HG03060 (cell line): ENCODE results near the gene FLRT2.

ENCODE experiments used
- ATAC-seq: cut with Tn5 transposase; IDR thresholded peaks from one replicate; pipeline ENCODE4 v1.9.1; 2021; ENCODE audit warnings: low read depth, moderate number of reproducible peaks; ENCODE audit not compliant: unreplicated experiment

FLRT2 gene, protein sequence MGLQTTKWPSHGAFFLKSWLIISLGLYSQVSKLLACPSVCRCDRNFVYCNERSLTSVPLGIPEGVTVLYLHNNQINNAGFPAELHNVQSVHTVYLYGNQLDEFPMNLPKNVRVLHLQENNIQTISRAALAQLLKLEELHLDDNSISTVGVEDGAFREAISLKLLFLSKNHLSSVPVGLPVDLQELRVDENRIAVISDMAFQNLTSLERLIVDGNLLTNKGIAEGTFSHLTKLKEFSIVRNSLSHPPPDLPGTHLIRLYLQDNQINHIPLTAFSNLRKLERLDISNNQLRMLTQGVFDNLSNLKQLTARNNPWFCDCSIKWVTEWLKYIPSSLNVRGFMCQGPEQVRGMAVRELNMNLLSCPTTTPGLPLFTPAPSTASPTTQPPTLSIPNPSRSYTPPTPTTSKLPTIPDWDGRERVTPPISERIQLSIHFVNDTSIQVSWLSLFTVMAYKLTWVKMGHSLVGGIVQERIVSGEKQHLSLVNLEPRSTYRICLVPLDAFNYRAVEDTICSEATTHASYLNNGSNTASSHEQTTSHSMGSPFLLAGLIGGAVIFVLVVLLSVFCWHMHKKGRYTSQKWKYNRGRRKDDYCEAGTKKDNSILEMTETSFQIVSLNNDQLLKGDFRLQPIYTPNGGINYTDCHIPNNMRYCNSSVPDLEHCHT

DNA sequence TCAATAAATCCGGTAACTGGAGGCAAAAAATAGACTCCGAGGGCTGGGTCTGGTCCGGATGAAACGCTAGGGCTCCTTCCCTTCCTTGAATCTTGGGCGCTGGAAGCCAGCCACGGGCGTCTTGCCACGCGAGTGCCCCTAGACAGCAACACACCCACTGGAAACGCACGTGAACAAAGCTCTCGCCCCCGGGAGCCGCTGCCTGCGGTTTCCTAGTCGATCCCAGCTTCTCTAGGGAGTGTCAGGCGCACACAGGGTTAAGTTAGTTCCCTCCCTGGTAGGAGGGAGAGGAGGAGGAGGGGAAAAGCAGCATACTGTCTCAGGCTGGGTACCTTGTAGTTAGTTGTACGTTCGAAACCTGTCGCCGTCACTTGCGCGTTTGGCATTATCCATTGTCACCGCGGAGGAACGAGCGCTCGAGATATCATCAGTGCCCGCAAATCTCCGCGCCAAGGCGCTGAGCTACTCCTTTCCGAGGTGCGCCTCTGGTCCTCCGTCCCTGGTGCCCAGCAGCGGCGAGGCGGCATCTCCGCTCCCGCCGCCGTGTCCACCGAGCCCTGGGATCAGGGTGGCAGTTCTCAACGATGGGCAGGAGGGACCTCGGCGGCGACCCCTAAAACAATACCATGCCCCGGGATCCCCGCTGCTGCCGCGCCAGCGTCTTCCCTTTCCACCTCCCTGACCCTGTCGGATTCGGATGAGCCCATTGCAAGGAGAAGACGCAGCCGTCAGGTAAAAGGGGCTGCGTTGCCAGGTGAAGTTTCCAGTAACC is at the start of gene FLRT2:
Gene FLRT2 (plus strand): TSS at position 342 of the 772 bp plus-strand sequence. CDS start 91,371 bp downstream, outside the sequence.
- ATAC-seq, result no peak

DNA sequence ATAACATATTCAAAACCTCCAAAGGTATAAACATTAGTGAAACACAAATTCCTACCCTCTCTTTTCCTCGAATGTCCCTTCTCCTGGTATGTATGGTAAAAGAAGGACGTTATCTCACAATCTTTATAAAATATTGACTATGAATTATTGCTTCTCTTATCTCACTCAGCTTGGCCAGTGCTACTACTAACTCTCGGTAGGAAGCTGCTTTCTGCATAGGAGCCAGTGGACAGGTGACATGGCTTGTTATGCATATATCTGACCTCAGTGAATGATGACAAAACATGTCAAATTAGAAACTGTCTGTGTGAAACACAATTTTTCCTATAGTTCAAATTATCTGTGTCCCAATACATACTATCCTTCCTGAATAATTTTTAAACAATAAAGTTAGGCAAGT is 48.5 kb upstream of the FLRT2 start:
- ATAC-seq, result no peak

DNA sequence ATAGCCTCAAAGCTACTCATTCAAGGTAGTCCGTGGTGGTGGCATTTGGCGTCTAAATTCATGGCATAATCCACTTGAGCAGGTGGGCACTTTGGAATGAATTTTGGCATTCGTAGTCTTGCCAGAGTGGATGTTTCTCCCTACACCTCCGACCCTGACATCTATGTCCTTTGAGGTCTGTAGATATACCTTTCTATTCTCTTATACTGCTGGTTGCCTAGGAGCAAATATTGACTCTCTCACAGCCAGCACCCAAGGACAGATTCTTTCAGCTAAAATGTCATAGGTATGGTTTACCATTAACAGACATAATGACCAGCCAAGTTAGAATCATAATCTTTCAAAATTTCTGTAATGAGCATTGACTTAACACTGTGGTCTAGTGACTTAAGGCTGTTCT is 47.4 kb upstream of the FLRT2 start:
- no peak for ATAC-seq

DNA sequence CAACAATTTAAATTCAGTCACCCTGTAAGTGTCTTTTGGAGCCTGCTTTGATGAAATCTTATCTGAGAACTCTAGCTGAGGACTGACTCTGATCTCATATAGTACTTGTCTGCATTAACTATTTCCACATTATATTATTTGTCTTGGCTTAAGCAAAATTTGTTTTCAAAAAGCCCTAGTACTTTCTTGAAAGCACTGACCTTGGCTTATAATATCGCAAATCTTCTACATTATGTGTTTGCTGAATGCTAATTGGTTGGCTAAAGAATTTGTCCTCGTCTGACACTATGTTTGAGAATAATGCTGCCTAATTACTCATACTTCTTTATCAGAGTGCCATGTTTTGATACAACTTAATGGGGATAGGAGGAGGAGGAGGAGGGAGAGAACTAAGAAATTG is 46.9 kb upstream of the FLRT2 start:
- no peak for ATAC-seq

DNA sequence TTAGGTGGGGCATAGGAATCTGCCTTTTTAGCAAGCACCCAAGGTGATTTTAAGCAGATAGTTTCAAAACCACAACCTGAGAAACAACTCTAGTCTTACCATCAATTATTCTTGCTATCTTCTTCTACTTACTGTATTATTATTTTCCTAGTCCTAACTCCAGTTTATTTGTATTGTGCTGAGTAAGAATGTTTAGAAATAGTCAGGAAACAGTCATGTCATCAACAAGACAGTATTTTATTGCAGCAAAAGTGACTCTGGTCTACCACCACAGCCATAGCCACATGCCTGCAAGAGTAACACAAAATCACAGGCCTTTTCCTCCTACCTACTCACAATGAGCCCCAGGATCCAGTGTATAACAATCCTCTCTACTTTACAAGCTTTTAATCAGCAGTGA is 46.3 kb upstream of the FLRT2 start:
- no peak for ATAC-seq

DNA sequence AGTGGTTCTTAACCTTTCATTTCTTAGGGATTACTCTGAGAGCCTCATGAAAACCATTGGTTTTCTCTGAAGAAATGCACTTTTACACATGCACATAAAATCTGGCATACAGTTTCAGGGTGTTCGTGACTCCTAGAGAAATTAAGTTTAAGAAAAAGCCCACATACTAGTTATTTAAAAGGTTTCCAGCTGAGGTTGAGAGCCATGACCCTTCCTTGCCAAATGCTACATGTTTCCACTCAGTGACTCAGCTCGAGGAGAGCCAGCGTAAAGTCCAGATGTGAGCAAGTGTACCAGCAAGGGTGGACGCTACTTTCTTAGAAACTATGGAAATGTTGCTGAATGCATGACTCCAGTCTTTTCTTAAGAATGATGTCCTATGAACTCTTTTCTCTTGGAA is 42.7 kb upstream of the FLRT2 start:
- no peak for ATAC-seq

DNA sequence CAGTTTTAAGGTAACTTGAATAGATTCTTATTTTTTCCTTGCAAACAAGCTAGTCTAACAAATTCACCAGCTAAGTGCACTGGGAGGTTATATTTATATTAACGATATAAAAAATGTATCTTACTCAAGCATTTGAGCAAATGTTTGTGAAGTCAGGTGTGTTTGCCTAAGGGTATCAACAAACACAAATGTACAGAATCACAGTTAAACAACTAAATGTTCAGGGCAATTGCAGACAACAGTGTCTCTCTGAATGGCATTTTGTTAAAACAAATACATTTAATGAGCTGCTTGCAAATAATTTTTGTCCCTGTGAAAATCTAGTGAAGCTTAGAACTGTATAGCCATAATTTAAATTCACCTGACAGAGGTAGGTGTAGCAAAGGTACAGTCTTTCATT is 28.2 kb upstream of the FLRT2 start:
- ATAC-seq, result no peak

DNA sequence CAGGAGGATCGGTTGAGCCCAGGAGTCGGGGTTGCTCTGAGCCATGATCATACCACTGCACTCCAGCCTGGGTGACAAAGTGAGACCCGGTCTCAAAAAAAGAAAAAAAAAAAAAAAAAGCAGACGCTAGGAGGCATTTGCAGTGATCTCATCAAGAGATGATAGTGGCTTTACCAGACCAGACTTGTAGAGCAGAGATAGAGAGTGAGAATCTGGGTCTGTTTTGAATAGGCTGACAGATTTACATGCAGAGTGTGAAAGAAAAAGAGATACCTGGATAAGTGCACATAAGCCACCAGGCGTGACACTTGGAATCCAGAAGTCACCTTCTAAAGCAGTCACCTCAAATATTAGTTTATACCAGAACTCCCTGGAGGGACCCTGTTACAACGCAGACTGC is 21.1 kb upstream of the FLRT2 start:
- ATAC-seq, result no peak

DNA sequence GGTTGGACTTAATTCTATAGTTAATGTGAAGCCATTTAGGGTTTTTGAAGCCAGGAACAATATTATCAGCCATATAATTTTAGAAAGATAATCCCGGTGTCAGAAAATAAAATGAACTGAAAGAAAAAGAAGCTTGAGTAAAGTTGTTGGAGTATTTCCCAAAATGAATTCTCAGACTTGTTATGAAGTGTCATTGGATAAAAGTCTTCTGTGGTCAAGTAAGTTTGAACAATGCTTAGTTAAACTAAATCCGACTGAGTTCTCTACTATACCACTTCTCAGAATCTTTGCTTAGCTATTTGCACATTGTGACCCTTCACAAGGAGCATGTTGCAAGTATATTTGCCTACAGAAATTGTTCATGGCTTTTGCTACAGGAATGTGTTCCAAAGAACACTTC is 17.5 kb upstream of the FLRT2 start:
- ATAC-seq, result no peak

DNA sequence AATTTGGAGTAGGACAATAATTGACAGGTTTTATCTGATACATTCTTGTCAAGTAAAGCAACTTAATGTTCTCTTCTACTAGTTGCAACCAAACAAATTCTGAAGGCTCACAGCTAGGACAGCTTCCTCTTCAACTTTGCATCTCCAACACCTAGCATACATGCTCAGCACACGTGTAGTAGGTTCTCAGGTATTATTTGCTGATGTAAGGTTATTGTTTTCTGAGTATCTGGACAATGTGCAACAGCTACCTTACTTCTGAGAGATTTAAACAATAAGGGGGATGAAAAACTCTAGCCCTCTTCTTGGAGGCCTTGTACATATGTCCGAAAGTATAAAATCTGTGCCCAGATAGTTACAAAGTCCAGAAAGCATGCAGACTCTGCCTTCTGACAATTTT is 15.5 kb upstream of the FLRT2 start:
- no peak for ATAC-seq

DNA sequence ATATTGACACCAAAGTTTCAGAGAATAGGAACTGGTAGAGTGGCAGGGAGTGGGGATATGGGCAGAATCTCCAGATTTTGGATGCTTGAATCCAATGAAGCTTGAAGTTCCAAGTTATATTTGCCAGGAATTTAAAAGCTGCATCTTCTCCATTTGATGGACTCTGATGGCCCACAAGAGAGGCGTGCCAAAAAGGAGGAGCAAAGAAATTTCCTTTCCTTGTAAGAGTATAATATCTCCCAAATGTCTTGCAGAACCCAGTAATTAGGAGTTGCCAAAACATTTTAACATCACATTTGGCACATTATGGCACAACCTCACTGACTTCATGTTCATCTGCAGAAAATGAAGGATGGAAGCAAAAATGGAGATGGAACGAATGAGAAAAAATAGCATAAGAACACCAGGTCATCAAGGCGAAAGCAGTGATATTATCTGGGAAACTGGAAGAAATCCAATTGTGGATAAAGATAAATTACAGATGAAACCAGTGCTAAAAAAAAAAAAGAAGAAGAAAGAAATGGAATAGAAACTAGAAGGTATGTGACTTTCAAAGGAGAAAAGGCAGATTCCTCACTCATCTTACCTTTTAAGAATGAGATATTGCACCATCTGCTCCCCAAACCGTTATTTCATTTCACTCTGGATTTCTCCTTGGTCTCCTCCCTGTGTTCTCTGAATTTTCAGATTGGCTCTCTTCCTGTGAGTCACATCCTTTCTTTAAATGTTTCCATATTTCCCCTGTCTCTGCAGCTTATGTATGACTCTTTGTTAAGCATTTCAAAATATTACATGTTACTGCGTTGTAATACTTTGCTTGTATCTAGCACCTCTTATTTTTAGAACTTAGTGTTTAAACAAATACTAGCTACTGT is 13.5 kb upstream of the FLRT2 start:
- ATAC-seq, result no peak

DNA sequence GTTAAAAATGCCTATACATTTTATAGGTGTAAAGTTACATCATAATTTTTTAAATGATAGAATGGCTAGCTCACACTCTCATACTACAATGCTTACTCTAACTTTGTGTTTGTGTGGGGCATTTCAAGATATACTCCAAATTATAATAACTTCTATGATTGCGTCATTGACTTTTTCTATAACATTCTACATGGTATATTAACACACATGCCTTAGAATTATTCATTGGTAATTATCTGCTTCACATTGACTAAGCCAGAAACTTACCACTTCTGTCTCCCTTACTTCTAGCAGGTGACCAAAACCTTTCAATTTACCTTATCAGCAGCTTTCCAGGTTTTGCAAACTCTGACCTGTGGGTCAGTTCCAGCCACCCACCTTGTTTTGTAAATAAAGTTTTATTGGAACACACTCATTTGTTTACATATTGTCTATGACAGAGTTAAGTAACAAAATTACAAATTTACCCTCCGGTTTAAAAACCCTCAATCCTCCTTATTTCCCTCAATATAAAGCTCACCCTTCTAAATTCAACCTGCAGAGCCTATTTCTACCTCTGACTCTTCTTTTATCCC is 12.7 kb upstream of the FLRT2 start:
- ATAC-seq, result no peak

DNA sequence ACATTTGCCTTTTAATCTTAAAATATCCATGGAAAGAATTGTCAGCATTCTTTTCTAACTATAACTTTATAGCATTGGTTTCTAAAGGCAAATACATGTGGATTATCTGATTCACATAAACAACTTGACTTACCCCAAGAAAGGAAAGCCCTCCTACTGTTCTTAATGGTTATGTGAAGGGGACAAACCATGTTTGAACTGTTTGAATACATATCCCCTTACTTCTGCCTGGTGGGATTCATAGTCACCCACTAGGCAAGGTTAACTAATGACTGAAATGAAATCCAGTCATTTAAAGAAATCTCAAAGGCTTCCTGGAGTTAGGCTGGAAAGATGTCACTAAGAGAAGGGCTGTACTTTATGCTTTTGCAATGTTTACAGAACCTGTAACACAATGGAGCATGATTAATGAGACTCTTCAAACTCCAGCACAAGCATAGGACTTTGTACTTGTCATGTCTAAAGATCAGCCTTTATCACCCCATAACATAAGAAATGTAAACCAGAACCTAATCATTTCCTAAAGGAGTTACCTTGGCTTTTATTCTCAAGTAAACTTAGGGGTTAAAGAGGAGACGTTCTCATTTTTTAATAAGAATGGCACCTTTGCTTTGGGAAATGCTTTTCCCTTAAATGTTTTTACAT is 10.2 kb upstream of the FLRT2 start:
- no peak for ATAC-seq

DNA sequence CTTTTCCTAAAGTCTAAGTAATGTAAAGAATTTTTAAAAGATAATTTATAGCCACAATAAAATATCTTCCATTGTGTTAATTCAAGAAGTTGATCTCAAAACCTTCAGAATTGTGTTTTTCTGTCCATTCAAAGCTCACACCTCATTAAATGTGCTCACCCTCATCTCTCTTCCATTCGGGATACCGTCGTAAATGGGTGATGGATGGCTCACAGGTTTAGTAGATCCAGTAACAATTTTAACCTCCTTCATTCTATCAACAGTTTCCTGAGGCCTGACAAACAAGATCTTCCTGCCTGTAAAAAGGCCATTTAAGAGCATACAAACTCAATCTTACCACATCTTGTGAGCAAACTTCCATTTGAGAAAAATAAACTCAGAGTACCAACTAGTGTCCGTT is 9.4 kb upstream of the FLRT2 start:
- no peak for ATAC-seq

DNA sequence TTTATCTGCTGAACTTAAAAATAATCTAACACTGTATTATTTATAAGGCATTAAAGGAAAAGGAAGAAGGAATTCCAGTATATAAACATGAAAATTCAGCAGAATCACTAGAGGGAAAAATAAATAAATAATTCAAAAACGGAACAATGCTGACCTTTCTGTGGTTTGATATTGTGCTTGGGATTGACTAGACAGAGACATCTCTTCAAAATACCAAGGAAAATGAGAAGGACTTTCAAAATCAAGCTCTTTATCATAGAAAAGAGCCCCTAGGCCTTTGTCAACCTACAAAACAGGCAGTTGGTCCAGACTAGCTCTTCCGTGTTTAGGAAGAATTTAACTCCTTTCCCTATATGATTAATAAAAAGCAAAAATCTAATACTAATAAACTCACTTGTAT is 6.3 kb upstream of the FLRT2 start:
- no peak for ATAC-seq

DNA sequence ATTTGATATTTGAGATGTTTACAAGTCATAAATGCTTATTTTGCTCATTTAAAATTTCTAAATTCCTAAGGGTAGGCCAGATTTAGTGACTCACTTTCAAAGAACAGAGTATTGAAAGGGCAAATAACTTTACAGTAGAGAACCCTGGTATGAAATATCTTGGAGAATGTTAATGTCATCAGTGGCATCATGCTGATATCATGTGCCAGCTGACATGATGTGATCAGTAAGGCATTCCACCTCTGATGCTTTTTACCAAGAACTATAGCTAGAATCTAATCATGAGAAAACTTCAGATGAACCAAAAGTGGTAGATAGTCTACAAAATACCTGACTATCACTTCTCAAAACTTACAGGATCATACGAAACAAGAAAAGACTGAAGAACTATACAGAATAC is 2.9 kb upstream of the FLRT2 start:
- no peak for ATAC-seq

DNA sequence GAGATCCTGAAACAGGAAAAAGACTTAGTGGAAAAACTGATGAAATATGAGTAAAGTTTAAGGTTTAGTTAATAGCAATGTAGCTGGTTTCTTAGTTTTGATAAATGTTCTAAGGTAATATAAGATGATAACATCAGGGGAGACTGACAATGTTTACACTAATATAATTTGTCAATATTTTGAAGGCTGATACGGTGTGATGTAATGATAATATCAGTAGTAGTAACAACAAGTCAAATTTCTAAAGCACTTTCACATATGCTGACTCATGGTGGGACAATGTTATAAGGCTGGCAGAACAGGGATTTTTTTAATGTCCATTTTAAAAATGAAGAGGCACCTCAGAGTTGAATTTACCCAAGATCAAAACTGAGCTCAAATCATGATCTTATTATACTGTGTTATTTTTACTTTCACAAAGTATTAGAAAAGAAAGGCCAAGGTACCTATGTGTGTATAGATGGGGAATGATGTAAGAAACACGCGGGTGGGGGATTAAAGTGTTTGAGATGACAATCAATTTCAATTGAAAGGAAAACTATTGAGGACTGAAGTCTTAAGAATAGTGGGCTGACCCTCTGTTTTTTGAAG is 2.4 kb upstream of the FLRT2 start:
- ATAC-seq, result no peak

DNA sequence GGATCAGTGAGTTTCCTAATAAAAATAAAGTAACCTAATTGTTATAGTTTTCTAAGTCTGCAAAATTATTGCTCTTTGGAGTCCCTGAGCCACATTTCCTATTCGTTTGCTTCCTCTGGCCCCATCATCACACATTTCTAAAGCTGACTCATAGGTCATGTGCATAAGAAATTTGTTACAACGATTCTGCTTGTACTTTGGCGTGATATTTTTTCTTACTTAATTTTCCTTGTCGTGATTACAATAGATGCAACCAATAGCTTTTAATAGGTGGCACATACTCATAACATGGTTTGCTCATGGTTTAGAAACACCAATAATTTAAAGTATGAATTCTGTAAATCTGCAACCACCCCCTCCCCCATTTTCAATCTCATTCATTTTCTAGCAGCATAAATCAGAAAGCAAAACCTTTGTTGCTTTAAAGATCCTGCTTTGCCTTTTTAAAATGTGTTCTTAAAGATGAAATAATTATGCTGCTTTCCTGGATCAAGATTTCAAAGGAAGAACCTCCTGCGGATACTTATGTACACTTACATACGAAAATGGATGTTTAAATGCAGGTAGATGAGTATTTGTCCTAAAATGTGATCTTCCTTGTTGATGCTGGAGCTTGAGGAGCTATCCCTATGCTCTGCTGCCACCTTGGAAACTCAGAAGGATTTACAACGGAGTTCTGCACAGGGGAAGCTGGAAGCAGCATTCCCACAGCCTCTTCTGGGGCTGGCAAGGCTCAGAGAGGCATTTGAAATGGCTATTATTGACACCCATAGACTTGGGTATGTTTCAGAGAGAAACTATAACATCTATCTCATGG is 1.7 kb upstream of the FLRT2 start:
- no peak for ATAC-seq
